HepG2 (cell line): Measurements from ENCODE around the gene SEC63. TPM values are rescaled to one million over a fixed set of nuclear protein-coding genes. Genes with fewer than 3 reads are reported as not detected.

Source experiments
- ATAC-seq: fragments of 200-7000 bp; cut with Tn5 transposase; 3 replicates; pipeline ENCODE4 v1.9.1; 2020; ENCODE audit warnings: mild to moderate bottlenecking, moderate library complexity
- BruUV-seq: library from RNA; stranded (reverse); fragments of 400-500 nt; replicated peaks from 2 replicates; lab custom pipeline; 2021; lab: Mats Ljungman, UMichigan
- CTCF ChIA-PET: fragments of 300-600 bp; formaldehyde crosslinking; extraction: SDS; loops from one replicate; lab custom pipeline; 2021; ENCODE audit warnings: low total read pairs, inconsistent platforms, low intra/inter-chr PET ratio; lab: Yijun Ruan, JAX
- POLR2A ChIA-PET: fragments of 350-600 bp; sonication (Branson Sonifier 250); formaldehyde crosslinking; loops from one replicate; lab custom pipeline; 2020; ENCODE audit warnings: antibody characterized with exemption, inconsistent platforms; lab: Yijun Ruan, JAX
- DNase-seq: peaks from one replicate; pipeline ENCODE4 v3.0.0-alpha.2; 2015; ENCODE audit warnings: low spot score
- FAIRE-seq: peaks from 3 replicates; lab custom pipeline; 2011; peaks lifted over from hg19 to GRCh38; lab: Jason Lieb, UNC
- H2AFZ ChIP-seq: one replicate; pipeline ENCODE4 v1.6.1; 2011; ENCODE audit warnings: low read length, inconsistent platforms
- H3K27ac ChIP-seq: fragments of 300-600 bp; 3 replicates; pipeline ENCODE4 v1.8.0; 2011; ENCODE audit warnings: mixed run types, mild to moderate bottlenecking, mixed read lengths, low read length, inconsistent platforms; ENCODE audit not compliant: insufficient read depth; ENCODE audit errors: extremely low read length
- H3K27me3 ChIP-seq, 2 experiments: fragments of 200-600 bp in 1 of 2; 2 replicates in 1 of 2; 3 replicates in 1 of 2; pipeline versions ENCODE4 v1.6.0 to v1.8.0; 2011; ENCODE audit warnings: low read length in 2 of 2, mild to moderate bottlenecking in 2 of 2, moderate library complexity in 2 of 2, inconsistent platforms in 1 of 2; ENCODE audit not compliant: insufficient read depth in 2 of 2, control insufficient read depth in 1 of 2
- H3K36me3 ChIP-seq, 2 experiments: fragments of 200-600 bp in 1 of 2; replicated peaks in 1 of 2; 2 replicates in 1 of 2; 3 replicates in 1 of 2; pipeline versions ENCODE4 v1.5.1 to v1.8.0; 2011; ENCODE audit warnings: low read length in 2 of 2, inconsistent platforms in 1 of 2; ENCODE audit not compliant: insufficient read depth in 2 of 2, control insufficient read depth in 1 of 2
- H3K4me1 ChIP-seq: 2 replicates; pipeline ENCODE4 v1.5.1; 2012; ENCODE audit warnings: low read length, inconsistent platforms; ENCODE audit not compliant: insufficient read depth
- H3K4me2 ChIP-seq: 2 replicates; pipeline ENCODE4 v1.6.0; 2011; ENCODE audit warnings: low read depth, low read length, inconsistent platforms
- H3K4me3 ChIP-seq, 3 experiments: fragments of 200-600 bp in 1 of 3; sonication (generic), shearing (Covaris generic) in 1 of 3; replicated peaks in 1 of 3; 2 replicates each; pipeline ENCODE4 v1.5.1; 2011 to 2016; ENCODE audit warnings: low read length in 3 of 3, inconsistent platforms in 2 of 3, low read depth in 2 of 3, mild to moderate bottlenecking in 2 of 3, control low read depth in 1 of 3, mixed read lengths in 1 of 3; ENCODE audit not compliant: insufficient read depth in 1 of 3
- H3K79me2 ChIP-seq: one replicate; pipeline ENCODE4 v1.6.1; 2011; ENCODE audit warnings: low read length, inconsistent platforms; ENCODE audit not compliant: insufficient read depth
- H3K9ac ChIP-seq: 2 replicates; pipeline ENCODE4 v1.6.0; 2011; ENCODE audit warnings: mild to moderate bottlenecking, low read depth, low read length, inconsistent platforms; ENCODE audit not compliant: insufficient read depth
- H3K9me3 ChIP-seq: 2 replicates; pipeline ENCODE4 v1.5.1; 2012; ENCODE audit warnings: mild to moderate bottlenecking, low read length
- H4K20me1 ChIP-seq: 2 replicates; pipeline ENCODE4 v1.6.0; 2011; ENCODE audit warnings: inconsistent platforms, mild to moderate bottlenecking, low read length, moderate library complexity; ENCODE audit not compliant: insufficient read depth
- ATF7 ChIP-seq, 2 experiments: fragments of 450-650 bp in 1 of 2; sonication (generic) in 1 of 2; formaldehyde crosslinking in 1 of 2; IDR thresholded peaks; 2 replicates each; pipeline versions ENCODE4 v1.4.0 to v1.6.1; 2016 to 2020; ENCODE audit warnings: antibody characterized with exemption in 1 of 2, mild to moderate bottlenecking in 1 of 2, missing genetic modification reagents in 1 of 2
- EEA1 ChIP-seq: sonication (generic); formaldehyde crosslinking; IDR thresholded peaks from 2 replicates; pipeline ENCODE4 v1.5.1; 2020; ENCODE audit warnings: mild to moderate bottlenecking, missing genetic modification reagents, borderline replicate concordance
- HNRNPUL1 ChIP-seq: fragments of 200-400 bp; formaldehyde crosslinking; IDR thresholded peaks from 2 replicates; pipeline ENCODE4 v1.6.1; 2017; ENCODE audit warnings: low read depth, mild to moderate bottlenecking, low read length, moderate library complexity
- KDM3A ChIP-seq: IDR thresholded peaks from 2 replicates; pipeline ENCODE4 v1.6.1; 2018; ENCODE audit warnings: low read depth, missing compliant biosample characterization
- KLF12 ChIP-seq: sonication (generic); formaldehyde crosslinking; IDR thresholded peaks from 2 replicates; pipeline ENCODE4 v1.4.0; 2020; ENCODE audit warnings: missing genetic modification reagents, borderline replicate concordance
- MEIS2 ChIP-seq: sonication (generic); formaldehyde crosslinking; IDR thresholded peaks from 2 replicates; pipeline ENCODE4 v1.9.0; 2021; ENCODE audit warnings: mild to moderate bottlenecking, missing genetic modification reagents
- NR2F6 ChIP-seq, 2 experiments: IDR thresholded peaks; 2 replicates each; pipeline ENCODE4 v1.6.1; 2016; ENCODE audit warnings: antibody characterized with exemption in 1 of 2, mild to moderate bottlenecking in 1 of 2
- RARA ChIP-seq: IDR thresholded peaks from 2 replicates; pipeline ENCODE4 v1.6.1; 2016; ENCODE audit warnings: missing genetic modification reagents, missing compliant biosample characterization
- RXRB ChIP-seq: IDR thresholded peaks from 2 replicates; pipeline ENCODE4 v1.6.1; 2016; ENCODE audit warnings: borderline replicate concordance, missing genetic modification reagents, missing compliant biosample characterization
- SIX1 ChIP-seq: sonication (generic); formaldehyde crosslinking; IDR thresholded peaks from 2 replicates; pipeline ENCODE4 v1.4.0; 2020; ENCODE audit warnings: missing genetic modification reagents, borderline replicate concordance
- TEAD3 ChIP-seq: optimal IDR thresholded peaks from 2 replicates; pipeline ENCODE3; 2016; ENCODE audit warnings: borderline replicate concordance
- TFDP2 ChIP-seq: sonication (generic); formaldehyde crosslinking; IDR thresholded peaks from 2 replicates; pipeline ENCODE4 v1.4.0; 2020; ENCODE audit warnings: missing genetic modification reagents
- ZFY ChIP-seq: sonication (generic); formaldehyde crosslinking; IDR thresholded peaks from 2 replicates; pipeline ENCODE4 v1.4.0; 2020; ENCODE audit warnings: missing genetic modification reagents
- ZKSCAN1 ChIP-seq: fragments of 150-350 bp; IDR thresholded peaks from 2 replicates; pipeline ENCODE4 v1.6.1; 2014; ENCODE audit warnings: low read length
- ZNF121 ChIP-seq: sonication (generic); formaldehyde crosslinking; IDR thresholded peaks from 2 replicates; pipeline ENCODE4 v1.5.0; 2020; ENCODE audit warnings: mild to moderate bottlenecking, missing genetic modification reagents
- ZNF468 ChIP-seq: sonication (generic); formaldehyde crosslinking; IDR thresholded peaks from 2 replicates; pipeline ENCODE4 v1.8.0; 2022; ENCODE audit warnings: mild to moderate bottlenecking, moderate library complexity, missing genetic modification reagents
- ZNF501 ChIP-seq: sonication (generic); formaldehyde crosslinking; IDR thresholded peaks from 2 replicates; pipeline ENCODE4 v1.5.1; 2020; ENCODE audit warnings: mild to moderate bottlenecking, moderate library complexity, missing genetic modification reagents
- ZNF703 ChIP-seq: sonication (generic); formaldehyde crosslinking; IDR thresholded peaks from 2 replicates; pipeline ENCODE4 v1.5.1; 2020; ENCODE audit warnings: missing genetic modification reagents, mild to moderate bottlenecking, moderate library complexity, borderline replicate concordance
- WGBS: methylation state at CpG from one replicate; pipeline ENCODE4 v1.1.6; 2017; ENCODE audit warnings: low lambda C conversion rate; 5-methylcytosine and 5-hydroxymethylcytosine counted together
- in situ Hi-C: cut with HindIII; loops from 2 replicates; pipeline ENCODE4 v1.10.0; 2017; ENCODE audit warnings: low pct_unique_long_range_greater_than_20kb; ENCODE audit not compliant: extremely low pct_ligation_motif_present
- intact Hi-C: fragments of 100-400 bp; cut with micrococcal nuclease; formaldehyde crosslinking; loops from one replicate; pipeline ENCODE4 v1.10.0; 2022; ENCODE audit not compliant: unreplicated experiment
- polyA plus RNA-seq, 8 experiments: library from polyadenylated mRNA; depleted of rRNA in 3 of 8; stranded (reverse) in 7 of 8; unstranded in 1 of 8; fragments of >200 nt; fragmentation: Illumina TruSeq in 4 of 8; extraction: Trizol in 4 of 8; gene quantifications; 2 replicates each; pipeline versions ENCODE4 v1.2.1 to v1.2.3, GENCODE V29; 2011 to 2016; ENCODE audit warnings: low read depth in 4 of 8, missing spikeins in 1 of 8, mixed read lengths in 1 of 8; ENCODE audit not compliant: insufficient read depth in 1 of 8
- total RNA-seq, 5 experiments: library from RNA; depleted of rRNA; stranded (reverse); fragments of >200 nt; fragmentation: Illumina TruSeq; extraction: Trizol; gene quantifications; 2 replicates each; pipeline ENCODE4 v1.2.3, GENCODE V29; 2016; ENCODE audit warnings: low read depth in 1 of 5
- TF ChIP-seq, protein P1 (sequence below): sonication (generic); formaldehyde crosslinking; IDR thresholded peaks from 2 replicates; pipeline ENCODE4 v1.8.0; 2022; ENCODE audit warnings: missing genetic modification reagents, mild to moderate bottlenecking, moderate library complexity, borderline replicate concordance
- TF ChIP-seq, protein P2 (sequence below): sonication (generic); formaldehyde crosslinking; IDR thresholded peaks from 2 replicates; pipeline ENCODE4 v1.5.0; 2020; ENCODE audit warnings: missing genetic modification reagents

SEC63 gene
- total and polyA plus RNA-seq, 2 of the 13 experiments (the other 11 are each of a cell fraction or from before 2014, with no cell fraction given) = 20.2 to 45.9 TPM

- in situ Hi-C loops (no loop called here), intact Hi-C loops (loop anchor here (10.0 kb wide), 2 partner anchors 522 to 552 kb away; no protein-coding TSS in a partner anchor)
- CTCF ChIA-PET = no interaction called here
- peak; percentile 69 for TF ChIP-seq RARA (CRISPR knock-in tag)
- TF ChIP-seq KDM3A (CRISPR knock-in tag) = no peak
- TF ChIP-seq, protein P1, sequence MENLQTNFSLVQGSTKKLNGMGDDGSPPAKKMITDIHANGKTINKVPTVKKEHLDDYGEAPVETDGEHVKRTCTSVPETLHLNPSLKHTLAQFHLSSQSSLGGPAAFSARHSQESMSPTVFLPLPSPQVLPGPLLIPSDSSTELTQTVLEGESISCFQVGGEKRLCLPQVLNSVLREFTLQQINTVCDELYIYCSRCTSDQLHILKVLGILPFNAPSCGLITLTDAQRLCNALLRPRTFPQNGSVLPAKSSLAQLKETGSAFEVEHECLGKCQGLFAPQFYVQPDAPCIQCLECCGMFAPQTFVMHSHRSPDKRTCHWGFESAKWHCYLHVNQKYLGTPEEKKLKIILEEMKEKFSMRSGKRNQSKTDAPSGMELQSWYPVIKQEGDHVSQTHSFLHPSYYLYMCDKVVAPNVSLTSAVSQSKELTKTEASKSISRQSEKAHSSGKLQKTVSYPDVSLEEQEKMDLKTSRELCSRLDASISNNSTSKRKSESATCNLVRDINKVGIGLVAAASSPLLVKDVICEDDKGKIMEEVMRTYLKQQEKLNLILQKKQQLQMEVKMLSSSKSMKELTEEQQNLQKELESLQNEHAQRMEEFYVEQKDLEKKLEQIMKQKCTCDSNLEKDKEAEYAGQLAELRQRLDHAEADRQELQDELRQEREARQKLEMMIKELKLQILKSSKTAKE (CRISPR knock-in tag) = no peak
- TF ChIP-seq TEAD3 (CRISPR knock-in tag) = peak; percentile 91
- TF ChIP-seq ATF7 (IDR thresholded peaks at IDR 0.05) = no peak
- TF ChIP-seq ATF7 (CRISPR knock-in tag; IDR thresholded peaks at IDR 0.05) = no peak
- no peak for TF ChIP-seq ZFY
- TF ChIP-seq RXRB (CRISPR knock-in tag) = 0 out of 2 replicates have a peak, but pooled peaks have one; percentile 21
- TF ChIP-seq NR2F6 (IDR thresholded peaks at IDR 0.05) = peak; percentile 33
- no peak for TF ChIP-seq NR2F6 (CRISPR knock-in tag; IDR thresholded peaks at IDR 0.05)
- no peak for TF ChIP-seq ZNF501 (CRISPR knock-in tag)
- no peak for TF ChIP-seq EEA1 (CRISPR knock-in tag)
- TF ChIP-seq, protein P2, sequence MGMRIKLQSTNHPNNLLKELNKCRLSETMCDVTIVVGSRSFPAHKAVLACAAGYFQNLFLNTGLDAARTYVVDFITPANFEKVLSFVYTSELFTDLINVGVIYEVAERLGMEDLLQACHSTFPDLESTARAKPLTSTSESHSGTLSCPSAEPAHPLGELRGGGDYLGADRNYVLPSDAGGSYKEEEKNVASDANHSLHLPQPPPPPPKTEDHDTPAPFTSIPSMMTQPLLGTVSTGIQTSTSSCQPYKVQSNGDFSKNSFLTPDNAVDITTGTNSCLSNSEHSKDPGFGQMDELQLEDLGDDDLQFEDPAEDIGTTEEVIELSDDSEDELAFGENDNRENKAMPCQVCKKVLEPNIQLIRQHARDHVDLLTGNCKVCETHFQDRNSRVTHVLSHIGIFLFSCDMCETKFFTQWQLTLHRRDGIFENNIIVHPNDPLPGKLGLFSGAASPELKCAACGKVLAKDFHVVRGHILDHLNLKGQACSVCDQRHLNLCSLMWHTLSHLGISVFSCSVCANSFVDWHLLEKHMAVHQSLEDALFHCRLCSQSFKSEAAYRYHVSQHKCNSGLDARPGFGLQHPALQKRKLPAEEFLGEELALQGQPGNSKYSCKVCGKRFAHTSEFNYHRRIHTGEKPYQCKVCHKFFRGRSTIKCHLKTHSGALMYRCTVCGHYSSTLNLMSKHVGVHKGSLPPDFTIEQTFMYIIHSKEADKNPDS = no peak
- no peak for TF ChIP-seq SIX1 (CRISPR knock-in tag)
- no peak for TF ChIP-seq ZNF703 (CRISPR knock-in tag)
- no peak for TF ChIP-seq KLF12
- TF ChIP-seq MEIS2 (CRISPR knock-in tag) = no peak
- TF ChIP-seq ZKSCAN1 = no peak
- TF ChIP-seq ZNF468 (CRISPR knock-in tag) = no peak
- no peak for TF ChIP-seq ZNF121
- TF ChIP-seq TFDP2 (CRISPR knock-in tag) = no peak
- TF ChIP-seq HNRNPUL1 = no peak
These were observed 14.5 kb upstream of the SEC63 start for GRCh38 chr6:107972413-107973096.

More at GRCh38 chr6:107972413-107973096, 14.5 kb upstream of the SEC63 start:
- Histone ChIP-seq H3K4me1 (peaks cover 59% of the 10 kb centered on the region), H2AFZ (no peak overlapping the region), H4K20me1 (no peaks in the 10 kb centered on the region), H3K27me3 (no peaks in the 10 kb centered on the region), H3K4me2 (peak overlapping the region; percentile 66), H3K79me2 (no peaks in the 10 kb centered on the region), H3K36me3 (no peaks in the 10 kb centered on the region), H3K27ac (no peak overlapping the region), H3K9me3 (no peaks in the 10 kb centered on the region), H3K4me3 (peak overlapping the region in 1 of 3 experiments; percentile 15; a peak in 1 of 6 replicates), H3K9ac (no peak overlapping the region)
- ATAC-seq = peak; percentile 74
- 32% methylated on average over 8 of the region's 8 CpGs for WGBS
- peak; percentile 65 for DNase-seq
- peak; percentile 74 for FAIRE-seq
- POLR2A ChIA-PET = no interaction called here
- no TSS peak for BruUV-seq
